ENCODE measurements around the gene MT1M. TPM values are rescaled to one million over a fixed set of nuclear protein-coding genes. Genes with fewer than 3 reads are reported as not detected.

The MT1M gene
- total and polyA plus RNA-seq, 2 of the 8 experiments (the other 6 are each of a cell fraction or from before 2014, with no cell fraction given): 2.1 TPM; not detected in 1

GRCh38 chr16:56623637-56624036 is 8.8 kb upstream of the MT1M start:
- 96% methylated on average over 2 of the region's 2 CpGs; no CpG with 5 or more reads in 1 of the 2 experiments for whole genome bisulfite sequencing, 2 experiments (ENCODE audit: extremely low coverage in 1 of 2, insufficient coverage in 1 of 2, insufficient read length in 1 of 2, insufficient replicate concordance in 2 of 2, low coverage in 1 of 2, low lambda C conversion rate in 2 of 2, missing lambda C conversion rate in 1 of 2)
- Histone ChIP-seq H3K18ac (ENCODE audit: extremely low read depth, low read length) (no peak overlapping the region), H3K23ac (ENCODE audit: insufficient read length) (no peak overlapping the region), H3K4ac (replicated peaks; ENCODE audit: insufficient read length, low read depth, low read length) (no peak overlapping the region), H3K36me3 (ENCODE audit: control insufficient read depth in 2 of 4, insufficient read depth in 4 of 4, low read length in 3 of 4) (no peaks in the 10 kb centered on the region), H3K9me3 (ENCODE audit: insufficient read depth in 2 of 2, low read depth in 1 of 2, low read length in 1 of 2) (no peaks in the 10 kb centered on the region), H2BK15ac (ENCODE audit: low read length) (no peak overlapping the region), H3K23me2 (ENCODE audit: low read depth, low read length) (peaks cover 5% of the 10 kb centered on the region; the same call in 1 of the 2 replicates), H3K79me1 (ENCODE audit: low read depth, low read length) (no peaks in the 10 kb centered on the region), H3K79me2 (ENCODE audit: control insufficient read depth in 1 of 2, insufficient read depth in 2 of 2, low read length in 2 of 2) (no peaks in the 10 kb centered on the region), H4K91ac (replicated peaks; ENCODE audit: insufficient read length, low read length) (no peak overlapping the region), H2BK5ac (ENCODE audit: low read depth, low read length) (no peak overlapping the region), H2BK120ac (replicated peaks; ENCODE audit: low read depth, low read length) (no peak overlapping the region), H3K9ac (replicated peaks in 1 of 4; ENCODE audit: extremely low read depth in 1 of 4, low read depth in 3 of 4, low read length in 3 of 4) (no peak overlapping the region), H4K8ac (ENCODE audit: extremely low read depth, insufficient read depth, low read length) (no peak overlapping the region), H3K14ac (ENCODE audit: insufficient read length) (no peak overlapping the region), H2AK5ac (ENCODE audit: low read depth, low read length) (no peak overlapping the region), H3K27me3 (replicated peaks in 1 of 4; ENCODE audit: control insufficient read depth in 3 of 4, extremely low read depth in 1 of 4, insufficient read depth in 3 of 4, low read length in 3 of 4) (peaks cover 51 to 85% (median 81%) of the 10 kb centered on the region in 4 experiments), H2BK20ac (ENCODE audit: low read length) (no peak overlapping the region), H2AFZ (ENCODE audit: low read length) (no peak overlapping the region), H3K56ac (replicated peaks; ENCODE audit: insufficient read length, low read depth, low read length) (no peak overlapping the region), H4K20me1 (replicated peaks in 1 of 2; ENCODE audit: control insufficient read depth in 1 of 2, insufficient read depth in 2 of 2, low read length in 2 of 2) (peaks cover 0 to 8% of the 10 kb centered on the region in 2 experiments), H2BK12ac (ENCODE audit: low read depth, low read length) (no peak overlapping the region), H3K4me1 (replicated peaks in 1 of 4; ENCODE audit: control insufficient read depth in 3 of 4, insufficient read depth in 4 of 4, low read length in 3 of 4) (peaks cover 0 to 17% (median 14%) of the 10 kb centered on the region in 4 experiments; a peak in 6 of 7 replicates), H3K4me2 (ENCODE audit: insufficient read depth in 1 of 2, low read depth in 2 of 2, low read length in 2 of 2) (no peak overlapping the region), H3K27ac (ENCODE audit: low read depth, low read length) (no peak overlapping the region), H4K5ac (ENCODE audit: insufficient read length, low read depth, low read length) (no peak overlapping the region), H3K4me3 (ENCODE audit: extremely low read depth in 1 of 4, insufficient read depth in 2 of 4, low read depth in 3 of 4, low read length in 4 of 4) (no peak overlapping the region)
- CTCF ChIA-PET (ENCODE audit: partially characterized antibody): interaction anchor here (0.8 to 2.8 kb wide), 5 partner anchors 11 to 96 kb away, joined by 3 to 9 read pairs (median 3); no protein-coding TSS in a partner anchor
- FAIRE-seq: no peak
- POLR2A ChIA-PET (ENCODE audit: partially characterized antibody): interaction anchor here (0.9 to 4.7 kb wide), 5 partner anchors 13 to 60 kb away, joined by 5 to 66 read pairs (median 29); partner anchors contain the start of genes MT1G, MT1H, MT1X and MT2A
- no peak for DNase-seq (ENCODE audit: low read depth in 1 of 2, low spot score in 2 of 2)
- TF ChIP-seq KDM4A (IDR thresholded peaks at IDR 0.05; ENCODE audit: low read depth, low read length, severe bottlenecking) (no peak), RFX5 (IDR thresholded peaks at IDR 0.05; ENCODE audit: borderline replicate concordance, low read depth, low read length) (no peak), EGR1 (IDR thresholded peaks at IDR 0.05; ENCODE audit: borderline replicate concordance, low read depth, low read length) (no peak), MAFK (IDR thresholded peaks at IDR 0.05; ENCODE audit: low read depth, low read length) (no peak), BRCA1 (IDR thresholded peaks at IDR 0.05; ENCODE audit: low read depth, low read length) (no peak)

Measured in H1 (cell line).